GM21447 (cell line): ENCODE measurements around the gene SECISBP2.

Experiments used
- ATAC-seq: cut with Tn5 transposase; IDR thresholded peaks from one replicate; pipeline ENCODE4 v1.9.1; 2021; ENCODE audit not compliant: unreplicated experiment

The SECISBP2 gene

DNA sequence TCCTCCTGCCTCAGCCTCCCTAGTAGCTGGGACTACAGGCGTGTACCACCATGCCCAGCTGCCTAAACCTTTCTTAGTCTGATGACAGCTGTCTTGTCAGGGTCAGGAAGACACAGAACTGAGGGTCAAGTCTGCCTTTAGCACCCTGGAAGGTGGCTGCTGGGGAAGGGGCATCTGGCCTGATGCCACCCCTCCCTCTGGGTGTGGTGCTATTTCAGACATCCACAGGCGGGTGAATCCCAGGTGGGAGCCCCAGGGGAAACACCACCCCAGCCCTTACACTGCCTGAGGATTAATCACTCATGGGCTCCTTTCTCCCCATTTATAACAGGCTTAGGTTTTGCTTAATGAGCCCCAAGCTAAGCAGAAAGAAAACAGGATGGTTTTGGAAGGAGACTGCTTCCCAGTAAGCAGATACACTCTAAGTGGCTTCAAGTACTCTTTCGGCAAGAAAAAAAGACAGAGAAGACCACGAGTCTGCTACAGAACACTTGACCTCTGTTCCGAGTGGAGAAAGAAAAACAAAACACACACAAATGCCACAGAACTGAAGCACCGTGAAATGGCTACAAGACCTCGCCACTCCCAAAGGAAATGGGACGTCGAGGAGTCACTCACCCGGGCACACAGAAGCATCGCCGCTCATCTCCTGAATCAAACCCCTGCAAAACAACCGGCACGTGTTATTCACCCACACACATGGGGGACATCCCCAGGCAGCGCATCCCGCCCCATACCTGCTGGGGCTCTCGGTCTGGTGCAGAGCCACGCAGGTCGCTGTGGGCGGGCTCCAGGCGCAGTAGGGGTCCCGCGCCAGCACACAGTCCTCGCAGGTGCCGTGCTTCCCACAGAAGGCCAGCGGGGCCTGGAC is 62.4 kb downstream of the SECISBP2 start:
- ATAC-seq, result no peak

DNA sequence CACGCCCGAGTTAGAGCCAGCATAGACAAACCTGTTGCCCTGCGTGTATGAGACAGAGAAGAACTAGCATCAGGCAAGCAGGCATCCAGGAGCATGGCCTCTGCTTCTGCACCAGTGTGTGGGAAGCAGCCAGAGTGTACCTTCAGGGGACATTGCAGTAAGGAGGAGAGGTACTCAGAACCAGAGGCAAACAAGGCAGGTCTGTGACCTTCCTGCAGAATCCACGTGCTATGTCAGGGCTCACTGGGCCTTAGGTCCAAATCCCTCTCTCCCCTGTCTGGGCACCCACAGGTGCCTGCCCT is 63.0 kb downstream of the SECISBP2 start:
- ATAC-seq, result no peak

DNA sequence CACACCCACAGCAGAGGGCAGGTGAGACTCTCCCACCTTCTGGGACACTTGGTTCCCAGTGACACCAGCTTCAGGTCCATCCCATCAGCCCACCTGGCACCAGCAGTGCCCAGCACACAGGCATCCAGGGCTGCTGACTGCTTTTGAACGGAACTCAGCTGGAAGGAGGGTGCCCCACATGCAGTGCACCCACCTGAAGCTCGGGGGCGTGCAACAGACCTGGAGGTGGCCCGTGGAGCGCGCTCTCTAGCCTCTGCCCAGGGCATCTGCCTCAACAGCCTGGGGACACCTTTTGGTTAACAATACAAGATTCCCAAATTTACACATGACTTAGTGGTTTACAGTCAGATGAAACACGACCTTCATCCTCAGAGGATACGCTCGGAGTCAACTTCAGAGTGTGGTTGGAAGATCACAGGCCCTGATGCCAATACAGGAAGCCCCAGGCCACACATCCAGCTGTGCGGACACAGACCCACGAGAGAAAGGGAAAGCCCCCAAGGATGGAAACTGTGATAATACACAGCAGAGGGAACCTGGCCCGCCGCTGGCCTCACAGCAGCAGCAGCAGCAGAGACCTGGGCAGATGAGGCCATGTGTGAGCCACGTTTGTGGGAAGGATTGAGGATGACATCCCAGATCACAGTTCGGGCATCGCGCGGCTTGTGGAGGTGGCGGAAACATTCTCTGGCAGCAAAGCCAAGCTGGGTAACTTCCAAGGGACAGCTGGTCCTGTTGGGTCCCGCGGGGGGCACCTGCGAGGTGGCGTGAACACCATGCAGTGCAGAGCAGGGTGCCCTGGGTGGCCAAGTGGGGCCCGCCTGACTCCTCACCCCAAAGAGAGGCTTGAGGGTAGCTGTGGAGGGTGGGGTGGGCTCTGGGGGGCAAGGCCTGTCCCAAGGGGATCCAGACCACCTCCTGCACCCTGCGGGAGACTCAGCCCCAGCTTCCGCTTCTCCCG is 64.0 kb downstream of the SECISBP2 start:
- ATAC-seq, result no peak

DNA sequence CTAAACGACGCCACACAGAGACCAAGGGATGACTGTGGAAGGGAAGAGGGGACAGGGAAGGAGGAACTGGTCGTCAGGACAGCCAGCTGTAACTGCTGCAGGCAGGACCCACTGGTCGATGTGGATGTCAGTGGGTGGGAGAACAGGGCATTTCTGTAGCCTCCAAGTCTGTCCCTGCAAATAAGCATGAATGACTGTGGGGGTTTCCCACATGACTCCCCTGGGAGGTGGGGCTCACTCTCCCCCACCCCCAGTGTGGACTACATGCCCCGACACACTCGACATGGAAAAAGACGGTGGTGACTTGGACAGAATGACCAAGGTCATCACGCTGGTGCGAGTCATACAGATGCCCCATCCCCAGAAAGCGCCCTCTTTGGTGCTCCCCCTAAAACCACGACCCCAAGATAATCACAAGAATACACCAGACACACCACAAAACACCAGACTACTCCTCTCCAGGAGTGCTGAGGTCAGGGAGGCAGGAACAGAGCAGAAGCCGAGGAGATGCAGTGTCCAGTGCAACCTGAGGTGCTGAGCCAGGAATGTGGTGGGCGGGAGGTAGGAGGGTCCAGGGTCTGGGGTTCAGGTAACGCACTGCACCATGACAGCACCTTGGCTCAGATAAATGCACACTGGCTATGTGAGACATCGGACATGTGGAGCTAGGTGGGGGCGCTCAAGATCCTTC is 64.9 kb downstream of the SECISBP2 start:
- no peak for ATAC-seq

DNA sequence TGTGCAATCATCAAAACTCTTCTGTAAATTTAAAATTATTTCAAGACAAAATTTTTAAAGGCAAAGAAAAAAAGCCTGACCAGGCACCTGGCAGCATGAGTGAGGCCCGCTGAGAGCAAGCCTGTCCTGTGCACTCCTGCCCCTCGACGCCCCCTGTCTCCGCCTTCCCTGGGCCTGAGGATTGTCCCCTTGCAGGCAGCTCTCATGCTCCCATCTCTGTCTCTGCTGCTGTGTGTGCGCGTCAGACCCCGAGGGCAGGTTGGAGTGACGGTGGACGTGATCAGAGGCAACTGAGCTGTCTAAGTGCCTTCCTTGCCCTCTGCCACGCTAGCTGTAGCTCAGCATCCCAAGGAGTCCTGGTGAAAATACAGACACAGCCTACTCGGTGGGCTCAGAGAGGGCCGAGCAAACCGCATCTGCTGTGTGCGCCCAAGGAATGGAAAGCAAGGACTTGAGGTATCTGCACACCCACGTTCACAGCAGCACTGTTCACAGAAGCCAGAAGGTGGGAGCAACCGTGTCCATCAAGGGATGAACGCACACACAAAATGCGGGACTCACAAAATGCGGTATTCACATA is 65.5 kb downstream of the SECISBP2 start:
- no peak for ATAC-seq

DNA sequence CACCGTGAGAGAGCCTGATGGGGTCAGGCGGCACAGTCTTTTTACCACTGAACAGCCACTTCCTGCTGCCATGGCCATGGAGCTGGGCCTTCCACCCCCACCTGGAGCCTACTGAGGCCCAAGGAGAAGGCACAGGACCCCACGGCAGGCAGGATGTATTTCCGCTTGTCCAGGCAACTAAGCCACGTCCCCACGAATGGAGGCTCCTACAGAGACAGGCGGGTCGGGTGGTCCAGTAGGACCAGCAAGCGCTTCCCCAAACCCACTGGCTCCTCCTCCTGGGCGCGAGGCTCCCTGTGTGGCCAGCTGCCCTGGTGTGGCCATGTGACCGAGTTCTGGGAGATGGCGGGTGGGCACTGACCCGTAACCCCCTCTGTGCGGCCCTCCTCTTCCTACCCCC is 66.5 kb downstream of the SECISBP2 start:
- ATAC-seq, result no peak

DNA sequence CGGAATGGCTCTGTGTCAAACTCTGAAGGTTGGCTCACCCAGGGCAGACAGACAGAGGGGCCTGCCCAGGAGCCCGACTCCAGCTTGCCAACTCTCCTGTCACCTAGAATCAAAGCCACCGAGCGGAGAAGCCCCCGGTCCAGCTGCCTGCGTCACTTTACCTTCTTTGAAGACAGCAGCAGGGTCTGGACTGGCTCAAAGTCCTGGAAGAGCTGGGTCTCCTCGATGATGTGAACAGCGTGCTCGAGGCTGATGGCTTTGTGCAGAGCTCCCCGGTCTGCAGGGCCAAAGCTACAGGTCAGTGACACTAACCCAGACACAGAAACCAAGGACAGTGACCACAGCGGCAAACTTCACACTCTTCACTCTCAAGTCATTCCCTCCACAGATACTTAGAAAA is 67.9 kb downstream of the SECISBP2 start:
- ATAC-seq, result no peak

DNA sequence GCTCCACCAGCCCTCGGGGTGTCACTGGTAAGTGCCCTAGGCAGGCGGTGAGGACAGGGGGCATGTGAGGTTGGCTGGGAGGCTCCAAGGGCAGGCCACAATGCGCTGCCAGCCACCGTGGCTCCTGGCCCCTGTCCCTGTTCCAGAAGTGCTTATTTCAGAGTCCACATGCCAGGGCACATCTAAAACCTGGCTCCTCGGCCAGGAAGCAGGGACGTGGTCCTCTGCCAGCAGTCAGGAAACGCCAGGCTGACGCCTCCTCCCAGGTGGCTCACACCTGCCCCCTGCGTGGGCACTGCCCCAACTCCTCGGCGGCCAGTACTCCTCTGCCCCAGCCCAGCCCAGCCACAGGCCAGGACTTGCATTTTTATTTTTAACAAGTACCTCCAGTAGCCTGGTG is 68.5 kb downstream of the SECISBP2 start:
- no peak for ATAC-seq

DNA sequence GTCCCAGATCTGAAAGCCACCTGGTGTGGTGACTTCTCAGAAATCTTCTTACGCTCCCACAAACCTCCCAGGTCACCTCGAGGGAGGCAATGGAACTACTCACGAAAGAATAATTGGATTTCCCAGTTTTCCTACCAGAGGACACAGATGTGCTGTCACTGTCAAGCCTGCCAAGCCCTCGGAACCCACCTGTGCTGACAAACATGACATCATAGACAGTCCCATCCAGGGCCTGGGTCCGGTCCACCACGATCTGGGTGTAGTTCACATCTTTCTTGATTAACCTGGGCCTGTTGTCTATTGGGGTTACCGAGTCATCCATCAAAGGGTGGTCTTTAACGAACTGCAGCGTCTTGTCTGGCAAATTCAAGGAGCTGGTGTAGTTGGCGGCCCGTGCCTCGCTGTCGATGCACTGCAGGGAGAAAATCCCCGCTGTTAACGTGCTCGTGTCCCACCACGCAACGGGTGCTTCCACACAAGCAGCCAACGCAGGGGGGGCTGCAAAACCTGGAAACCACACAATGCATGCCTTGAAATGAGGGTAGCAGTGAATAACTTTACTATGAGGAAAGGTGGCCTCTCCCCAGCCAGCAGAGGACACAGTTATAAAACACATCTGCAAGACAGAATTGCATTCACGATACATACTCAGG is 69.0 kb downstream of the SECISBP2 start:
- no peak for ATAC-seq

DNA sequence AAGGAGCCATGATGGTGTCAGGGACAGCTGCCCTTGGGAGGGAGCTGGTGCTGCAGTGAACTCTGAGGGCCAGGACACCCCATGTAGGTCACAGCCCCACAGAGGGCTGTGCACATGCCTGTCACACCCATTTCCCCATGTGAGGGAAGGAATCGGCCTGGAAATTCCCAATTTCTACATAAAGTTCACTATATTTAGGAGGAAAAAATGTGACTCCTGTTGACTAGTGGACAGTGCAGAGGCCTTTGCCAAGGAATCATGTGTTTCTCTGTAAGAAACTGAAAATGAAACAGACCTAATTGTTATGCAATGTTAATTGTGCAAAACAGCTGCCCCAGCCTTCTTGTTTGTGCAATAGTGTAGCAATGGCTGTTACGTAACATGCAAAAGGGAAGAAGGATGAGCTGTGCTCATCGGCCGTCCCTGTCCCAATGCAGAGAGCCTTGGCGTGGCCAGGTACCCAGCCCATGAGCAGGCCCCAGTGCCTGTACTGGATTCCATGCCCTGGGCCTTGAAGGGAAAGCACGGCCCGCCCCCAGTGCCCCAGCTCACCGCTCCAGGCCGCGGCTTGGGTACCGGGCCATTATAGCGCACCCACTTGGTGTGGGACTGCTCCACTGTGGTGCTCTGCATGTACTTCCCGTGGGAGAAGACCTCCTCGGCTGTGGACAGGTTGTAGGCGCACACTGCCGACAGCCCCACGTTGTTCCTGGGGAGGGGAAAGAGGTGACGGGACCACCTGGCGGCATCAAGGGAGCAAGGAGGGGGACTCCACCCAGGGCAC is 70.0 kb downstream of the SECISBP2 start:
- no peak for ATAC-seq

DNA sequence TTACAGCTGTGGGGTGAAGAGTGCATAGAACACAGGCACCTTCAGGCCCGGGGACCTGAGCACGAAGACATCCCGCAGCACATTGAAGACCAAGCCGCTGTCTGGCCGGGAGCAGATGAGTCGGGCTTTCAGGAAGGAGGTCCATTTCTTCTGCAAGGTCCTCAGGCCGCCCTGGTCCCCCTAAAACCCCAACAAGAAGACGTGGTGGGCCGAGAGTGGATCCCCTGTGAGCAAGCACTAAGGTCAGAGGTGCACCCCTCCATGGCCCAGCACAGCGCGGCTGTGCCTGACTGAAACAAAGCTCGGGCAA is 70.5 kb downstream of the SECISBP2 start:
- ATAC-seq, result no peak

DNA sequence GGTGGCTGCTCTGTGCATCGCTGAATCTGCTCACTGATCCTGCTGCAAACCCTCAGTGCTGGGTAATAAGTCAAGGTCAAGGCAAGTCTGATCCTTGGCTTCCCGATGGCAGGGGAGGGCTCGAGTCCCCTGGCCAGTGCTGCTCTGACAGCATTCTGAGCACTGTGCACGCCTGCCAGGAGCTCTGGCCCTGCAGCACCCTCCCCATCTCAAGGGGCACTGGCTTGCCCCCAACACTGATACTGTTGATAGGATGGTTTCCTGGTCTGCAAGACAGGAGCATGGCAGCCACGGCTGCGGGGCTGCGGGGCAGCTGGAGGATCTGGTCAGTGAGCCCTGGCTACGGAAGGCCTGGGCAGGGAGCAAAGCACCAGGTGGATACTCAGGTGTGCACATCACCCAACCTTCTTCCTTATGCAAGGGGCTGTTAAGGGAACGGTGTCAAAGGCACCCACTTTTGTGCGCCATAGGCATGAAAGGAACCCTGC is 71.8 kb downstream of the SECISBP2 start:
- ATAC-seq, result no peak

DNA sequence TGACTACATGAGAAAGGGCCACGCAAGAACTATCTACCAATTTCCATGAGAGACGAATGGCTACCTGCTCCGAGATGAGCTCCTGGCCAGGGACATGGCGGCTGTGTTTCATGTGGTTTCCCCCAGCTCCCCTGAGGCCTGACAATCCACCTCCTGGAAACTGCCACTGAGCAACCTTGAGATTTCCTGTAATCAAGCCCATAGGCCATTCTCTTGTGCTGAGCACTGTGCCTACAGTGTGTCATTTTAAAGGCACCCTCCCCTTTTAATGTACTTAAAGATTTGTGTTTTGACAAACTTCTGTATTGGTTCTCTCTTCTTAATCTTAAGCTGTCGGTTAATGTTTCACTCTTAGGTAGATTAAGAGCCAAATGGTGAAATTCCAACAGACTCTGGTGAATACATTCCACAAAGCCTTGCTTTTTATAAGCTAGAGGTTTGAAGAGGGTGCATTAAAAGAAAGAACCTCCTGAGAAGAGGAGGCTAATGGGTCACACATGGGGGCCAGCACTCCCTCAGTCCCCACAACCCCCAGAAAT is 72.3 kb downstream of the SECISBP2 start:
- no peak for ATAC-seq

DNA sequence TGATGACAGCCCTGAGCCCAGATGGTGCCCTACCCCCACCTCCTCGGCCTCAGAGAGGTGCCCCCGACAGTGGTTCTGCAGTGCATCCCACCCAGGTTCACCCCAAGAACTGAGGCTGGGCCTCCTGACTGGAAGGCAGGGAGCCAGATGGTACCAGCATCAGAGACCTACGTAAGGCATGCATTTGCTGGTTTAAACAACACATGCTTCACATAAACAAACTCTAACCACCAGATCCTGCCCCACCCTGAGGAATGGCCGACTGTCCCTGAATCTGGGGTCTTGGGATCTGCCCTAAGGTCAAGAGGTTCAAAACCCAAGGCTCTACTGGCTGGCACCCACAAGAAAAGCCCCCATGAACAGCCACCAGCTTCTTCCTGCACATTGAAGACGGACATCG is 73.3 kb downstream of the SECISBP2 start:
- ATAC-seq, result no peak

DNA sequence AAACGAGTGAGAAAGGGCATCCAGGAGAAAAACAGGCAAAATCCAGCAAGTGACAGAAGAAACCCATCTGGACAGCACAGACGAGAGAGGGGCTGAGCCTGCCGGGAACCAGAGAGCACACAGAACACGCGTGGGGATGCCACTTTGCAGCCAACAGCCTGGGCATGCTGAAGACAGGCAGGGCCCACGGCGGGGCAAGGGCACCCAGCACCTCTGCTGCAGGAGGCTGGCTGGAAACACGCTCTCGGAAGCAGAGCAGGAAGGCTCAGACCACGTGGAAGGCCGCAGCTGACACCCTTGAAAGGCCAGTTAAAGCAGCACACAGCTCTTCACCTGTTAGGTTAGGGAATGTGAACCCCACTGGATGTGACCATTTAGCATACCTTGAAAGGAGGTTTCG is 76.1 kb downstream of the SECISBP2 start:
- no peak for ATAC-seq

DNA sequence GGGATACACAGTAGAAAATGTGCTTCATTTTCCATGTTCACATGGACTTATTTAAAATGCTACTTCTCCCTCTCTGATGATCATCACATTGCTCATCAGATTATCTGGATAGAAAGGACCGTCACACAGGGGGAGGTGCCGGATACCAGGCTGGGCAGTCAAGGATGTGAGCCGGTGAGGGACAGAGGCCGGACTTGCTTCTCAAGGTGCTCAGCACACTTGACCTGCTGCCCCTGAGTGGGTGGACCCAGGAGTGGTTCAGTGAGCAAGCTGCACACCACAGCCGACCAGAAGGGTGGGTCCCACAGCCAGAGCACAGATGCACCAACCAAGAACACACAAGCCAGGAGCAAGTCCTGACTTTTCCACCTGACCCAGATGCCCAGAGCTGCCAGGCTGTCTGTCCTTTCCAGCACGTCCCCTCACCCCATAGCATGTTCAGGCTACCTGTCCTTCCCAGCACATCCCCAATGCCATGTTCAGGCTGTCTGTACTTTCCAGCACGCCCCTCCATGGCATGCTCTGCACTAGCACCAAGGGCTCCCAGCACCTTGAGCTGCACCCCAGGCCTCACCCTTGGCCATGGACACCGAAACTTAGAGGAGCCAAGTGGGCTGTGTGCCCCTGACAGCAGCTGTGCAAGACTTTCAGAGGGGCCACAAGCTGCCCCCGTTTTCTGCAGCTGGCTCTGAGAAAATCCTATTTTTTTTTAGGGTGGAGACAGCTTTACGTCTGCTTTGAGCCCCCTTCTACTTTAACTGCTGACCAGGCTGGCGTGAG is 77.8 kb downstream of the SECISBP2 start:
- ATAC-seq, result no peak

DNA sequence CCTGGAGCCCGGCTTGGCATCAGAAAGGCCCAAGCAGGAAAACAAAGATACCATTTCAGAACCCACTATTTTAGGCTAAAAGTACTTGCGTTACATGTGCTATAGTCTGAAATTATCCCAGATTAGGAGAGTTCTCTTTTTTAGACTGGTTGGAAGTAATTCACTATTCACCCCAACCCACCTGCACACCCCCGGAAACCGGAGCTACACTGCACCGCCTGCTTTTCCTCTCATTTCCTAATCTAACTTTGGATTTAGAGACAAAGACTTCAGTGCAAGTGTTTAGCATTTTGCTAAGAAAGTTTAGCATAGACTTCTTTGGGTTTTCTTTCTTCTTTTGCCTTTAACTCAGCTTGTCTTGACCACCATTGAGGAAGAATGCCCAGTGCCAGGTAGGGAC is 79.2 kb downstream of the SECISBP2 start:
- ATAC-seq, result no peak

DNA sequence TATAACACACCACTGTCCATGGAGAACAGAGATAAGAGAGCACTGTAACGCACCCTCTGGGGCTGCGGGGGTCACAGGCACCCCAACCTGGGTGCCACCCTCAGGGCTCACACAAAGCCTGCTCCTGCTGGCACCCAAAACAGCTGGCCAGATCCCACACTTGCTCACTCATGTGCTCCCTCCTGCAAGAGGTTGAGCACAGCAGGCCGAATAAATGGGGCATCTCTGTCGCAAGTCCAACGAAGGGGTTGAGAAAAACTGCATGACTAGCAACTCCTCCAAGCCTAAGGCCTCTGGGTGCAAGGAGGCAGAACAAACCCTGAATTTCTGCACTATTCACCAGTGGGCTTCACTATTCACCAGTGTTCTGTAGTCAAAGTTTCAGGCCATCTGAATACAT is 80.3 kb downstream of the SECISBP2 start:
- no peak for ATAC-seq
